Measurements from ENCODE around the gene PDCD11.

- TF ChIP-seq POLR2AphosphoS5 (IDR thresholded peaks at IDR 0.05; ENCODE audit: low read depth, low read length) (no peak), REST (IDR thresholded peaks at IDR 0.05; ENCODE audit: low read depth) (no peak), CTCF (IDR thresholded peaks at IDR 0.05 in 2 of 3, conservative IDR thresholded peaks at IDR 0.05 in 1 of 3; ENCODE audit: borderline replicate concordance in 1 of 3, insufficient read depth in 1 of 3, low read depth in 2 of 3, low read length in 2 of 3) (no peak), CBX3 (IDR thresholded peaks at IDR 0.05; ENCODE audit: low read depth) (no peak), POLR2A (IDR thresholded peaks at IDR 0.05; ENCODE audit: borderline replicate concordance, extremely low read depth, insufficient read depth, insufficient read length) (no peak), EZH2 (IDR thresholded peaks at IDR 0.05) (no peak), EGR1 (IDR thresholded peaks at IDR 0.05; ENCODE audit: low read depth) (no peak), ZBTB33 (IDR thresholded peaks at IDR 0.05; ENCODE audit: extremely low read depth, insufficient replicate concordance, low read length) (no peak), MAX (IDR thresholded peaks at IDR 0.05) (no peak), ATF3 (IDR thresholded peaks at IDR 0.05) (no peak), FOSL1 (IDR thresholded peaks at IDR 0.05; ENCODE audit: low read depth) (no peak), CEBPB (IDR thresholded peaks at IDR 0.05; ENCODE audit: low read depth) (no peak)
Observed at GRCh38 chr10:103448746-103449145, 52.3 kb downstream of the PDCD11 start.
